HCT116 (cell line): Measurements from ENCODE around the gene INPP5F. TPM values are rescaled to one million over a fixed set of nuclear protein-coding genes. Genes with fewer than 3 reads are reported as not detected.

ENCODE experiments used
- ATAC-seq: fragments of 200-7000 bp; cut with Tn5 transposase; 2 replicates; pipeline ENCODE4 v1.9.1; 2020; ENCODE audit warnings: mild to moderate bottlenecking, moderate library complexity
- BruUV-seq: library from RNA; stranded (reverse); fragments of 400-500 nt; replicated peaks from 2 replicates; lab custom pipeline; 2021; lab: Mats Ljungman, UMichigan
- CTCF ChIA-PET: fragments of 300-600 bp; sonication (Branson Sonifier 250); formaldehyde crosslinking; loops from one replicate; lab custom pipeline; 2021; ENCODE audit warnings: antibody characterized with exemption; lab: Charles Lee
- POLR2A ChIA-PET: fragments of 300-600, 350-600 bp; sonication (Branson Sonifier 250); formaldehyde crosslinking; loops from one replicate; lab custom pipeline; 2021; ENCODE audit warnings: antibody characterized with exemption; lab: Charles Lee
- RAD21 ChIA-PET, 2 experiments: fragments of 300-600 bp; sonication (Branson Sonifier 250); formaldehyde crosslinking; loops; one replicate each; lab custom pipeline; 2023; ENCODE audit warnings: low total read pairs in 2 of 2; ENCODE audit not compliant: uncharacterized antibody in 2 of 2, unreplicated experiment in 2 of 2, low non-redundant PET in 1 of 2; lab: Charles Lee
- DNase-seq: peaks from one replicate; pipeline ENCODE4 v3.0.0-alpha.2; 2010; ENCODE audit warnings: low read depth, low spot score
- H2AFZ ChIP-seq: fragments of 200-600 bp; shearing (Covaris generic), sonication (generic); 2 replicates; pipeline ENCODE4 v1.6.1; 2017; ENCODE audit warnings: low read depth, mixed run types, mixed read lengths, antibody characterized with exemption, low read length; ENCODE audit not compliant: poor library complexity, severe bottlenecking
- H3K27ac ChIP-seq: 2 replicates; pipeline ENCODE4 v1.5.1; 2012; ENCODE audit warnings: low read depth, low read length
- H3K27me3 ChIP-seq: fragments of 200-600 bp; sonication (generic); 2 replicates; pipeline ENCODE4 v1.6.1; 2016; ENCODE audit warnings: mixed run types, low read length, mixed read lengths; ENCODE audit not compliant: insufficient read depth
- H3K36me3 ChIP-seq, 2 experiments: fragments of 200-500 bp in 1 of 2; fragments of 200-600 bp in 1 of 2; sonication (Bioruptor generic) in 1 of 2; sonication (generic) in 1 of 2; 2 replicates each; pipeline versions ENCODE4 v1.5.1 to v1.6.1; 2014 to 2016; ENCODE audit warnings: low read length in 2 of 2, inconsistent platforms in 1 of 2, mixed read lengths in 1 of 2, mixed run types in 1 of 2; ENCODE audit not compliant: insufficient read depth in 2 of 2, control insufficient read depth in 1 of 2
- H3K4me1 ChIP-seq, 2 experiments: fragments of 200-600 bp in 1 of 2; sonication (generic) in 1 of 2; 2 replicates each; pipeline versions ENCODE4 v1.5.1 to v1.6.1; 2012 to 2017; ENCODE audit warnings: low read length in 2 of 2, inconsistent platforms in 1 of 2, mild to moderate bottlenecking in 1 of 2, mixed read lengths in 1 of 2, mixed run types in 1 of 2, moderate library complexity in 1 of 2; ENCODE audit not compliant: insufficient read depth in 2 of 2, control insufficient read depth in 1 of 2
- H3K4me2 ChIP-seq: fragments of 200-600 bp; sonication (generic); 2 replicates; pipeline ENCODE4 v1.6.1; 2017; ENCODE audit warnings: mixed run types, low read length, mixed read lengths
- H3K4me3 ChIP-seq, 2 experiments: fragments of 200-600 bp in 1 of 2; sonication (generic) in 1 of 2; replicated peaks in 1 of 2; 2 replicates each; pipeline ENCODE4 v1.5.1; 2011 to 2016; ENCODE audit warnings: low read length in 2 of 2, control low read depth in 1 of 2, low read depth in 1 of 2, mild to moderate bottlenecking in 1 of 2, mixed read lengths in 1 of 2, mixed run types in 1 of 2
- H3K79me2 ChIP-seq: fragments of 200-600 bp; sonication (generic); 2 replicates; pipeline ENCODE4 v1.6.1; 2017; ENCODE audit warnings: mild to moderate bottlenecking, mixed run types, low read length, moderate library complexity, mixed read lengths; ENCODE audit not compliant: insufficient read depth
- H3K9ac ChIP-seq: fragments of 200-600 bp; sonication (generic); 2 replicates; pipeline ENCODE4 v1.6.1; 2016; ENCODE audit warnings: low read length, mixed read lengths
- H3K9me2 ChIP-seq: fragments of 200-600 bp; sonication (generic), shearing (Covaris generic); 2 replicates; pipeline ENCODE4 v1.6.1; 2017; ENCODE audit warnings: mixed run types, mild to moderate bottlenecking, moderate library complexity; ENCODE audit not compliant: insufficient read depth
- H3K9me3 ChIP-seq, 2 experiments: fragments of 200-500 bp in 1 of 2; fragments of 200-600 bp in 1 of 2; sonication (Bioruptor generic) in 1 of 2; sonication (generic) in 1 of 2; 2 replicates each; pipeline ENCODE4 v1.6.1; 2014 to 2017; ENCODE audit warnings: low read length in 2 of 2, mixed read lengths in 2 of 2, inconsistent platforms in 1 of 2, low read depth in 1 of 2, mild to moderate bottlenecking in 1 of 2, mixed run types in 1 of 2, moderate library complexity in 1 of 2; ENCODE audit not compliant: control insufficient read depth in 1 of 2, insufficient read depth in 1 of 2
- H4K20me1 ChIP-seq: fragments of 200-600 bp; sonication (generic), shearing (Covaris generic); 2 replicates; pipeline ENCODE4 v1.6.1; 2017; ENCODE audit warnings: mixed run types, mild to moderate bottlenecking, moderate library complexity; ENCODE audit not compliant: insufficient read depth
- CBX3 ChIP-seq: IDR thresholded peaks from 2 replicates; pipeline ENCODE4 v1.6.1; 2012; ENCODE audit warnings: low read depth
- ELF1 ChIP-seq: IDR thresholded peaks from 2 replicates; pipeline ENCODE4 v1.6.1; 2012; ENCODE audit warnings: low read depth, borderline replicate concordance
- JUND ChIP-seq: IDR thresholded peaks from 2 replicates; pipeline ENCODE4 v1.6.1; 2012
- SRF ChIP-seq: IDR thresholded peaks from 2 replicates; pipeline ENCODE4 v1.6.1; 2012; ENCODE audit warnings: low read depth
- TCF7L2 ChIP-seq: IDR thresholded peaks from 2 replicates; pipeline ENCODE4 v1.7.0; 2011; ENCODE audit warnings: borderline replicate concordance, inconsistent platforms; ENCODE audit not compliant: insufficient read depth, insufficient read length; ENCODE audit errors: extremely low read depth
- YY1 ChIP-seq: IDR thresholded peaks from 2 replicates; pipeline ENCODE4 v1.6.1; 2011; ENCODE audit warnings: low read length, low read depth, moderate library complexity, mild to moderate bottlenecking; ENCODE audit not compliant: insufficient replicate concordance; ENCODE audit errors: extremely low read depth
- intact Hi-C: fragments of 100-400 bp; cut with micrococcal nuclease; formaldehyde crosslinking; loops from 2 replicates; pipeline ENCODE4 v1.10.0; 2022
- total RNA-seq: library from RNA; stranded (reverse); gene quantifications from one replicate; pipeline ENCODE4 v1.2.1, GENCODE V29; 2021; ENCODE audit not compliant: unreplicated experiment
- TF ChIP-seq, protein P1 (sequence below): IDR thresholded peaks from 2 replicates; pipeline ENCODE4 v1.6.1; 2011; ENCODE audit warnings: mild to moderate bottlenecking, low read length, moderate library complexity; ENCODE audit not compliant: insufficient replicate concordance; ENCODE audit errors: extremely low read depth
- TF ChIP-seq, protein P2 (sequence below): IDR thresholded peaks from 2 replicates; pipeline ENCODE4 v1.6.1; 2012

INPP5F gene
- total RNA-seq, 1 experiment from 2014 or later: 21.6 TPM

DNA sequence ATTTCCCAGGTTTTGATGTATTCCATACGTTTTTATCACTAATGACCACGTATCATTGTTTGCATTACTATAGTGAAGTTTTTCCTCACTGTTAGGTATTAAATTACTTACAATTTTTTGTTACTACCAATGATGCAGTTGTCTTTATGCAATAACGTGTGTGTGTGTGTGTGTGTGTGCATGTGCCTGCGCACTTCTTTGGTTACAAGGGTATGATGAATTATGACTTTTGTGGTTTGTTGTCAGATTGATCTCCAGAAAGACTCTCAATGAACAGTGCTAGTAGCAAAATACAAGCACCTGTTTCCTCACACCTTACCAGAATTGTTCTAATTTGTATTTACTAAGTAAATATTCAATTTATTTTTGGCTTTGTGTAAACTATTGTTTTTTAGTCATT is 95.3 kb downstream of the INPP5F start (continued):
- TF ChIP-seq TCF7L2 (no peak), YY1 (no peak), SRF (no peak)
- TF ChIP-seq, protein P1, sequence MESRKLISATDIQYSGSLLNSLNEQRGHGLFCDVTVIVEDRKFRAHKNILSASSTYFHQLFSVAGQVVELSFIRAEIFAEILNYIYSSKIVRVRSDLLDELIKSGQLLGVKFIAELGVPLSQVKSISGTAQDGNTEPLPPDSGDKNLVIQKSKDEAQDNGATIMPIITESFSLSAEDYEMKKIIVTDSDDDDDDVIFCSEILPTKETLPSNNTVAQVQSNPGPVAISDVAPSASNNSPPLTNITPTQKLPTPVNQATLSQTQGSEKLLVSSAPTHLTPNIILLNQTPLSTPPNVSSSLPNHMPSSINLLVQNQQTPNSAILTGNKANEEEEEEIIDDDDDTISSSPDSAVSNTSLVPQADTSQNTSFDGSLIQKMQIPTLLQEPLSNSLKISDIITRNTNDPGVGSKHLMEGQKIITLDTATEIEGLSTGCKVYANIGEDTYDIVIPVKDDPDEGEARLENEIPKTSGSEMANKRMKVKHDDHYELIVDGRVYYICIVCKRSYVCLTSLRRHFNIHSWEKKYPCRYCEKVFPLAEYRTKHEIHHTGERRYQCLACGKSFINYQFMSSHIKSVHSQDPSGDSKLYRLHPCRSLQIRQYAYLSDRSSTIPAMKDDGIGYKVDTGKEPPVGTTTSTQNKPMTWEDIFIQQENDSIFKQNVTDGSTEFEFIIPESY: no peak
- TF ChIP-seq, all 23 proteins: peak for 0

DNA sequence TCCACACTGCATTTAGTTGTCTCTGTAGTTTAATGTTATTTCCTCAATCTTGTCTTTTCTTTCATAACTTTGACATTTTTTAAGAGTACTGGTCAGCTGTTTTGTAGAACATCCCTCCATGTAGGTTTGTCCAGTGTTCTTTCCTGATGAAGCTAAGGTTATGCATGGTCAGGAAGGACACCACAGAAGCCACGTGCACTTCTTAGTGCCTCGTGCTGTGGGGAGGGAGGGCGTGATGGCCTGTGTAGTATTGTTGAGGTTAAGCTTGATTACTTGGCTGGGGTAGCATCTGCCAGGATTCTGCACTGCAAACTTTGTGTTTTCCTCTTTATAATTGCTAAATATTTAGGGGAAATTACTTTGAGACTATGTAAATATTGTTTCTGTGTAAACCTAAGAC is 98.4 kb downstream of the INPP5F start:
- no peak for TF ChIP-seq SRF
- TF ChIP-seq YY1: no peak
- TF ChIP-seq, protein P2, sequence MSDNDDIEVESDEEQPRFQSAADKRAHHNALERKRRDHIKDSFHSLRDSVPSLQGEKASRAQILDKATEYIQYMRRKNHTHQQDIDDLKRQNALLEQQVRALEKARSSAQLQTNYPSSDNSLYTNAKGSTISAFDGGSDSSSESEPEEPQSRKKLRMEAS: no peak
- TF ChIP-seq JUND: no peak
- no peak for TF ChIP-seq ELF1
- TF ChIP-seq CBX3: no peak
- H3K9ac ChIP-seq: no peak overlapping the region
- CTCF ChIA-PET: no interaction called here
- intact Hi-C loops: no loop called here
- no peak overlapping the region for H3K4me3 ChIP-seq
- ATAC-seq: no peak
- RAD21 ChIA-PET: no interaction called here
- H3K4me1 ChIP-seq: no peaks in the 10 kb centered on the region
- H2AFZ ChIP-seq: no peak overlapping the region
- H3K27ac ChIP-seq: no peak overlapping the region
- no peak overlapping the region for H3K4me2 ChIP-seq
- H3K9me3 ChIP-seq: no peaks in the 10 kb centered on the region
- H4K20me1 ChIP-seq: no peaks in the 10 kb centered on the region
- POLR2A ChIA-PET: no interaction called here
- H3K36me3 ChIP-seq: peaks cover 11 to 16% of the 10 kb centered on the region in 2 experiments; a peak in 3 of 4 replicates
- no TSS peak for BruUV-seq
- no peaks in the 10 kb centered on the region for H3K9me2 ChIP-seq
- H3K27me3 ChIP-seq: no peaks in the 10 kb centered on the region
- no peaks in the 10 kb centered on the region for H3K79me2 ChIP-seq
- no peak for DNase-seq
